Loucy (cell line): ENCODE measurements around the gene WWOX.
A peak's percentile ranks its signal among the peaks of the same experiment; 100 is the strongest.

Experiments used
- H2AFZ ChIP-seq: fragments of 200-600 bp; sonication (generic); 2 replicates; pipeline ENCODE4 v1.6.0; 2016; ENCODE audit warnings: antibody characterized with exemption, mild to moderate bottlenecking, low read length, moderate library complexity
- H3F3A ChIP-seq: fragments of 200-600 bp; 2 replicates; pipeline ENCODE4 v1.6.0; 2016; ENCODE audit warnings: antibody characterized with exemption, low read depth, mild to moderate bottlenecking
- H3K27me3 ChIP-seq: fragments of 200-600 bp; sonication (generic); 2 replicates; pipeline ENCODE4 v1.6.1; 2014; ENCODE audit warnings: low read length, mild to moderate bottlenecking; ENCODE audit not compliant: insufficient read depth, poor library complexity, severe bottlenecking
- H3K36me3 ChIP-seq: fragments of 200-600 bp; sonication (generic); 2 replicates; pipeline ENCODE4 v1.6.1; 2016; ENCODE audit warnings: low read length; ENCODE audit not compliant: insufficient read depth
- H3K4me1 ChIP-seq: fragments of 200-600 bp; sonication (generic); 2 replicates; pipeline ENCODE4 v1.5.1; 2014; ENCODE audit warnings: low read length, mild to moderate bottlenecking; ENCODE audit not compliant: insufficient read depth, poor library complexity, severe bottlenecking
- H3K4me2 ChIP-seq: fragments of 200-600 bp; sonication (generic); 2 replicates; pipeline ENCODE4 v1.6.0; 2014; ENCODE audit warnings: antibody characterized with exemption, low read length, low read depth, mild to moderate bottlenecking; ENCODE audit not compliant: poor library complexity, severe bottlenecking
- H3K4me3 ChIP-seq: fragments of 200-600 bp; sonication (generic); 2 replicates; pipeline ENCODE4 v1.5.1; 2014; ENCODE audit warnings: low read length, mild to moderate bottlenecking, mixed read lengths; ENCODE audit not compliant: poor library complexity, severe bottlenecking
- H3K79me2 ChIP-seq: fragments of 200-600 bp; sonication (generic); 2 replicates; pipeline ENCODE4 v1.6.1; 2014; ENCODE audit warnings: low read length; ENCODE audit not compliant: insufficient read depth
- H3K9ac ChIP-seq: fragments of 200-600 bp; sonication (generic); 2 replicates; pipeline ENCODE4 v1.6.0; 2014; ENCODE audit warnings: mild to moderate bottlenecking, low read depth, low read length, moderate library complexity; ENCODE audit not compliant: poor library complexity, severe bottlenecking
- H3K9me2 ChIP-seq: fragments of 200-600 bp; sonication (generic); replicated peaks from 2 replicates; pipeline ENCODE4 v1.6.1; 2016; ENCODE audit warnings: low read depth, low read length, mixed read lengths
- H3K9me3 ChIP-seq: fragments of 200-600 bp; sonication (generic); 2 replicates; pipeline ENCODE4 v1.6.1; 2014; ENCODE audit warnings: mild to moderate bottlenecking, antibody characterized with exemption, low read length, low read depth; ENCODE audit not compliant: insufficient read depth
- H4K20me1 ChIP-seq: fragments of 200-600 bp; sonication (generic); 2 replicates; pipeline ENCODE4 v1.6.0; 2014; ENCODE audit warnings: antibody characterized with exemption, low read length, mild to moderate bottlenecking; ENCODE audit not compliant: insufficient read depth, poor library complexity, severe bottlenecking
- CTCF ChIP-seq: fragments of 200-600 bp; sonication (generic); conservative IDR thresholded peaks from 2 replicates; pipeline ENCODE4 v1.5.1; 2014; ENCODE audit warnings: mild to moderate bottlenecking, antibody characterized with exemption, low read length
- EZH2phosphoT487 ChIP-seq: fragments of 200-600 bp; IDR thresholded peaks from 2 replicates; pipeline ENCODE4 v1.6.1; 2018; ENCODE audit warnings: antibody characterized with exemption, mild to moderate bottlenecking, moderate library complexity, borderline replicate concordance

WWOX gene

GRCh38 chr16:79167893-79168292 is 1068.4 kb downstream of the WWOX start:
- Histone ChIP-seq H3F3A (no peaks in the 10 kb centered on the region), H4K20me1 (no peaks in the 10 kb centered on the region), H3K36me3 (no peaks in the 10 kb centered on the region), H3K9me2 (no peaks in the 10 kb centered on the region), H3K9ac (no peak overlapping the region), H3K9me3 (peaks cover 6% of the 10 kb centered on the region), H3K79me2 (no peaks in the 10 kb centered on the region), H2AFZ (no peak overlapping the region), H3K4me3 (no peak overlapping the region), H3K4me1 (peaks cover 38% of the 10 kb centered on the region), H3K4me2 (no peak overlapping the region), H3K27me3 (no peaks in the 10 kb centered on the region)
- no peak for TF ChIP-seq CTCF

GRCh38 chr16:79168321-79168720 is 1068.9 kb downstream of the WWOX start:
- Histone ChIP-seq H3K9me2 (no peaks in the 10 kb centered on the region), H3K9me3 (peaks cover 6% of the 10 kb centered on the region), H3F3A (no peaks in the 10 kb centered on the region), H3K4me1 (peaks cover 37% of the 10 kb centered on the region), H3K4me3 (no peak overlapping the region), H2AFZ (no peak overlapping the region), H3K79me2 (no peaks in the 10 kb centered on the region), H3K36me3 (no peaks in the 10 kb centered on the region), H3K27me3 (no peaks in the 10 kb centered on the region), H4K20me1 (no peaks in the 10 kb centered on the region), H3K4me2 (peak overlapping the region; percentile 50), H3K9ac (no peak overlapping the region)
- TF ChIP-seq EZH2phosphoT487 (no peak), CTCF (no peak)

GRCh38 chr16:79169239-79169638 is 1069.8 kb downstream of the WWOX start:
- H3K9me2 ChIP-seq = no peaks in the 10 kb centered on the region
- H3K4me1 ChIP-seq = peaks cover 28% of the 10 kb centered on the region
- peaks cover 6% of the 10 kb centered on the region for H3K9me3 ChIP-seq
- no peak for TF ChIP-seq CTCF
- H3K9ac ChIP-seq = no peak overlapping the region
- peak overlapping the region; percentile 11 for H3K4me3 ChIP-seq
- no peaks in the 10 kb centered on the region for H4K20me1 ChIP-seq
- no peaks in the 10 kb centered on the region for H3K79me2 ChIP-seq
- H2AFZ ChIP-seq = peak overlapping the region; percentile 59
- no peaks in the 10 kb centered on the region for H3K36me3 ChIP-seq
- H3K27me3 ChIP-seq = no peaks in the 10 kb centered on the region
- no peaks in the 10 kb centered on the region for H3F3A ChIP-seq
- H3K4me2 ChIP-seq = peak overlapping the region; percentile 50
